K562 (cell line): ENCODE results near the gene SRBD1. TPM values are rescaled to one million over a fixed set of nuclear protein-coding genes. Genes with fewer than 3 reads are reported as not detected.

ENCODE experiments used
- ATAC-seq: fragments of 200-7000 bp; cut with Tn5 transposase; 3 replicates; pipeline ENCODE4 v1.9.1; 2020; ENCODE audit warnings: moderate library complexity
- BruUV-seq: library from RNA; stranded (reverse); fragments of 400-500 nt; replicated peaks from 2 replicates; lab custom pipeline; 2021; lab: Mats Ljungman, UMichigan
- CTCF ChIA-PET: fragments of 300-600 bp; formaldehyde crosslinking; extraction: SDS; loops from one replicate; lab custom pipeline; 2021; ENCODE audit warnings: low intra/inter-chr PET ratio; lab: Yijun Ruan, JAX
- POLR2A ChIA-PET: fragments of 300-600, 350-650 bp; sonication (Branson Sonifier 250); formaldehyde crosslinking; extraction: SDS; loops from one replicate; lab custom pipeline; 2021; ENCODE audit warnings: antibody characterized with exemption, inconsistent platforms; lab: Yijun Ruan, JAX
- DNase-seq, 4 experiments: peaks; one replicate each; pipeline versions ENCODE4 v3.0.0 to v3.0.0-alpha.2; 2011 to 2018; ENCODE audit warnings: low spot score in 3 of 4, mixed read lengths in 3 of 4; ENCODE audit errors: extremely low read depth in 1 of 4
- FAIRE-seq: peaks from 2 replicates; lab custom pipeline; 2011; peaks lifted over from hg19 to GRCh38; lab: Jason Lieb, UNC
- H2AFZ ChIP-seq: 2 replicates; pipeline ENCODE4 v1.6.0; 2011; ENCODE audit warnings: low read depth, low read length, control low read depth, inconsistent platforms
- H3K27ac ChIP-seq: fragments of 200-600 bp; 3 replicates; pipeline ENCODE4 v1.8.0; 2011; ENCODE audit warnings: low read depth, mild to moderate bottlenecking, control low read depth, inconsistent platforms, low read length, moderate library complexity, mixed read lengths; ENCODE audit errors: extremely low read depth
- H3K27me3 ChIP-seq, 2 experiments: fragments of 300-600 bp in 1 of 2; 2 replicates in 1 of 2; 3 replicates in 1 of 2; pipeline versions ENCODE4 v1.6.0 to v1.8.0; 2011; ENCODE audit warnings: inconsistent platforms in 2 of 2, low read length in 2 of 2, mild to moderate bottlenecking in 1 of 2, mixed read lengths in 1 of 2, moderate library complexity in 1 of 2; ENCODE audit not compliant: control insufficient read depth in 2 of 2, insufficient read depth in 2 of 2
- H3K36me3 ChIP-seq: fragments of 300-600 bp; 3 replicates; pipeline ENCODE4 v1.8.0; 2011; ENCODE audit warnings: mild to moderate bottlenecking, low read length, inconsistent platforms; ENCODE audit not compliant: control insufficient read depth, insufficient read depth
- H3K4me1 ChIP-seq, 2 experiments: fragments of 200-600 bp in 1 of 2; replicated peaks in 1 of 2; 2 replicates in 1 of 2; 3 replicates in 1 of 2; pipeline versions ENCODE4 v1.5.1 to v1.8.0; 2011; ENCODE audit warnings: inconsistent platforms in 2 of 2, low read length in 2 of 2, mild to moderate bottlenecking in 1 of 2, mixed read lengths in 1 of 2, moderate library complexity in 1 of 2; ENCODE audit not compliant: control insufficient read depth in 2 of 2, insufficient read depth in 2 of 2
- H3K4me2 ChIP-seq: 2 replicates; pipeline ENCODE4 v1.6.1; 2011; ENCODE audit warnings: low read length, control low read depth, inconsistent platforms, mixed read lengths; ENCODE audit not compliant: insufficient read depth
- H3K4me3 ChIP-seq: fragments of 200-600 bp; sonication (generic), shearing (Covaris generic); 2 replicates; pipeline ENCODE4 v1.5.1; 2016; ENCODE audit warnings: control low read depth, inconsistent platforms
- H3K79me2 ChIP-seq: fragments of 200-600 bp; 3 replicates; pipeline ENCODE4 v1.8.0; 2011; ENCODE audit warnings: low read length, inconsistent platforms; ENCODE audit not compliant: control insufficient read depth, insufficient read depth
- H3K9ac ChIP-seq, 2 experiments: 2 replicates each; pipeline versions ENCODE4 v1.6.0 to v1.6.1; 2011; ENCODE audit warnings: low read depth in 2 of 2, low read length in 2 of 2, control low read depth in 1 of 2, inconsistent platforms in 1 of 2, mild to moderate bottlenecking in 1 of 2, mixed read lengths in 1 of 2; ENCODE audit not compliant: insufficient read depth in 1 of 2
- H3K9me1 ChIP-seq: one replicate; pipeline ENCODE4 v1.6.0; 2011; ENCODE audit warnings: inconsistent platforms, mild to moderate bottlenecking, low read length, moderate library complexity; ENCODE audit not compliant: control insufficient read depth, insufficient read depth
- H3K9me3 ChIP-seq: replicated peaks from 2 replicates; pipeline ENCODE4 v1.5.1; 2011; ENCODE audit warnings: low read depth, low read length, inconsistent platforms; ENCODE audit not compliant: control insufficient read depth, insufficient read depth
- H4K20me1 ChIP-seq: replicated peaks from 2 replicates; pipeline ENCODE4 v1.6.1; 2011; ENCODE audit warnings: low read length, inconsistent platforms, mixed read lengths; ENCODE audit not compliant: control insufficient read depth, insufficient read depth
- ARHGAP35 ChIP-seq: fragments of 450-650 bp; IDR thresholded peaks from 2 replicates; pipeline ENCODE4 v1.6.1; 2018; ENCODE audit not compliant: partially characterized antibody
- CREB5 ChIP-seq: fragments of 250-450 bp; sonication (Bioruptor Pico); IDR thresholded peaks from 2 replicates; pipeline ENCODE4 v1.5.0; 2020; ENCODE audit warnings: mild to moderate bottlenecking
- GATA2 ChIP-seq: sonication (generic); formaldehyde crosslinking; IDR thresholded peaks from 2 replicates; pipeline ENCODE4 v1.4.0; 2020; ENCODE audit warnings: mild to moderate bottlenecking, missing genetic modification reagents
- MEIS2 ChIP-seq: fragments of 450-650 bp; IDR thresholded peaks from 2 replicates; pipeline ENCODE4 v1.6.1; 2014; ENCODE audit warnings: mild to moderate bottlenecking; ENCODE audit not compliant: partially characterized antibody
- NFIC ChIP-seq: fragments of 450-650 bp; IDR thresholded peaks from 2 replicates; pipeline ENCODE4 v1.6.1; 2017; ENCODE audit warnings: mild to moderate bottlenecking, inconsistent platforms
- PKNOX1 ChIP-seq: fragments of 450-650 bp; IDR thresholded peaks from 2 replicates; pipeline ENCODE4 v1.6.1; 2016
- ZNF165 ChIP-seq: fragments of 250-450 bp; sonication (Bioruptor Pico); IDR thresholded peaks from 2 replicates; pipeline ENCODE4 v1.4.0; 2020; ENCODE audit warnings: borderline replicate concordance
- ZNF384 ChIP-seq: IDR thresholded peaks from 2 replicates; pipeline ENCODE4 v1.6.1; 2012; ENCODE audit warnings: low read depth, low read length, improper control_type of control experiment
- WGBS: fragments of 100-300 bp; shearing (Covaris generic); methylation state at CpG from one replicate; pipeline ENCODE4 v1.1.6; 2016; ENCODE audit warnings: low coverage, mixed read lengths; ENCODE audit not compliant: insufficient coverage; ENCODE audit errors: missing lambda C conversion rate; 5-methylcytosine and 5-hydroxymethylcytosine counted together
- in situ Hi-C: fragments of 300-500 bp; cut with MboI; formaldehyde crosslinking; loops from 4 replicates; pipeline ENCODE4 v1.15.0; 2018; ENCODE audit warnings: inconsistent platforms, mixed read lengths
- intact Hi-C: fragments of 100-400 bp; cut with micrococcal nuclease; formaldehyde crosslinking; loops from 2 replicates; pipeline ENCODE4 v1.14.2; 2022
- polyA plus RNA-seq, 8 experiments: library from polyadenylated mRNA; depleted of rRNA in 4 of 8; stranded (reverse) in 5 of 8; unstranded in 3 of 8; fragments of >200 nt; fragmentation: Nextera tagmentation in 2 of 8; fragmentation: Illumina TruSeq in 1 of 8; extraction: Ambion mirVana in 2 of 8; extraction: Trizol in 1 of 8; gene quantifications; 2 replicates each; pipeline versions ENCODE4 v1.2.1 to v1.2.3, GENCODE V29; 2011 to 2014; ENCODE audit warnings: inconsistent platforms in 1 of 8, missing spikeins in 1 of 8
- total RNA-seq, 7 experiments: library from RNA; depleted of rRNA in 6 of 7; stranded (reverse); fragments of >200 nt in 6 of 7; fragmentation: Illumina TruSeq in 2 of 7; extraction: Trizol in 2 of 7; gene quantifications; 2 replicates each; pipeline versions ENCODE4 v1.2.1 to v1.2.3, GENCODE V29; 2011 to 2021; ENCODE audit warnings: low replicate concordance in 1 of 7
- TF ChIP-seq, protein P1 (sequence below), 2 experiments: IDR thresholded peaks in 1 of 2; conservative IDR thresholded peaks in 1 of 2; 2 replicates each; pipeline ENCODE4 v1.6.1; 2016; ENCODE audit warnings: low read depth in 2 of 2, mild to moderate bottlenecking in 1 of 2, missing compliant biosample characterization in 1 of 2, missing genetic modification characterization in 1 of 2, moderate library complexity in 1 of 2
- TF ChIP-seq, protein P2 (sequence below): fragments of 250-450 bp; sonication (Bioruptor Pico); IDR thresholded peaks from 2 replicates; pipeline ENCODE4 v1.9.0; 2021; ENCODE audit warnings: mild to moderate bottlenecking

Gene SRBD1
- total and polyA plus RNA-seq, 9 of the 15 experiments (the other 6 are each of a cell fraction or from before 2014, with no cell fraction given): 6.9 to 23.2 (median 14.7) TPM

DNA sequence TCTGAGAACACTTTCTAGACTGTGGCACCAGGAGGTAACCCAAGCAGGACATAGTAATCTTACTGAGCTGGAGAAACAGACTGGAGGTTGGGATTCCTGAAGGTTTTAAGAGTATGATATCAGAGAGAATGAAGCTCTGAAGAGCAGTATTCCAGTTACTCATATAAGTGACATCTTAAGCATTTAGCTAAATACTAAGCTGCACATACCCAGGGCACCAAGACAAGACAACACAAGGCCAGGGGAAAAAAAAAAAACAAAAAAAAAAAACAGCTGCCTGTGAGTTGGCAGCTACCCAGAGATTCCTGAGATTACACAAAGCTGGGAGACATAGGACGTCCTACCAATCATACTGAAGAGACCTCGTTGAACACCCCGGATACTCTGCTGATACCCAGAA is 175.8 kb downstream of the SRBD1 start:
- Histone ChIP-seq H2AFZ (no peak overlapping the region), H3K4me3 (no peak overlapping the region), H3K27me3 (no peaks in the 10 kb centered on the region), H3K9me3 (no peaks in the 10 kb centered on the region), H3K9me1 (no peaks in the 10 kb centered on the region), H3K36me3 (no peaks in the 10 kb centered on the region), H3K4me2 (no peak overlapping the region), H3K9ac (no peak overlapping the region), H3K27ac (no peak overlapping the region), H3K4me1 (peaks cover 0 to 20% of the 10 kb centered on the region in 2 experiments; a peak in 3 of 5 replicates), H4K20me1 (no peaks in the 10 kb centered on the region), H3K79me2 (no peaks in the 10 kb centered on the region)
- in situ Hi-C loops (no loop called here), intact Hi-C loops (no loop called here)
- BruUV-seq: no TSS peak
- TF ChIP-seq ZNF165 (no peak), GATA2 (CRISPR knock-in tag) (0 out of 2 replicates have a peak, but pooled peaks have one; percentile 29), ZNF384 (peak; percentile 89), NFIC (peak; percentile 90)
- POLR2A ChIA-PET: interaction anchor here (1.4 kb wide), 1 partner anchor 55 kb away, joined by 3 read pairs; no protein-coding TSS in a partner anchor
- ATAC-seq (0 out of 3 replicates have a peak, but pooled peaks have one; percentile 28), FAIRE-seq (no peak), DNase-seq (peak in 2 of 4 experiments; percentile 12 to 29)
- CTCF ChIA-PET: no interaction called here
- WGBS: 24% methylated on average over 3 of the region's 3 CpGs

DNA sequence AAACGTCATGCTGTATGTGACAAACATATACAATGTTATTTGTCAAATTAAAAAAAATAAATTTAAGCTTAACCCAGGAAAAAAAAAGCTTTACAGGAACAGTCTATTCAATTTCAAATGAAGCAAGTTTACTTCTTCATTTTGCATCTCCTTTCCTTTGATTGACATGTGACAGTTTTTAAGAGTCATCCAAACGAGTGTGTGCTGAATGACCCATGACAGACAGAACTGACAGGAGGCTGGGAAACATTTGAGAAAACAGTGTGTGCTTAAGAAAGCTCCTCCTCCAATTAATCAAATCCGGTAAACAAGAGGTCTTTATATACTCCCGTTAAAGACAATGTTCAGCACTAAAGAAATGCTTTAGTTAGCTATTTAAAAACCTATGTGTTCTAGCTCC is 177.7 kb downstream of the SRBD1 start:
- no peak overlapping the region for H2AFZ ChIP-seq
- no TSS peak for BruUV-seq
- H3K27ac ChIP-seq: no peak overlapping the region
- ChIA-PET CTCF (no interaction called here), POLR2A (interaction anchor here (1.0 kb wide), 1 partner anchor 30 kb away, joined by 3 read pairs; no protein-coding TSS in a partner anchor)
- ATAC-seq: no peak
- no peak for FAIRE-seq
- H4K20me1 ChIP-seq: no peaks in the 10 kb centered on the region
- 9% methylated on average over 4 of the region's 4 CpGs for WGBS
- no peaks in the 10 kb centered on the region for H3K9me1 ChIP-seq
- H3K9ac ChIP-seq: no peak overlapping the region
- no peaks in the 10 kb centered on the region for H3K9me3 ChIP-seq
- DNase-seq: no peak
- peaks cover 0 to 11% of the 10 kb centered on the region in 2 experiments; a peak in 3 of 5 replicates for H3K4me1 ChIP-seq
- H3K79me2 ChIP-seq: no peaks in the 10 kb centered on the region
- in situ Hi-C loops: no loop called here
- H3K27me3 ChIP-seq: no peaks in the 10 kb centered on the region
- no peaks in the 10 kb centered on the region for H3K36me3 ChIP-seq
- H3K4me3 ChIP-seq: no peak overlapping the region
- H3K4me2 ChIP-seq: no peak overlapping the region
- intact Hi-C loops: no loop called here
- TF ChIP-seq MEIS2 (peak; percentile 81), ARHGAP35 (peak; percentile 80), CREB5 (CRISPR knock-in tag) (no peak), PKNOX1 (peak; percentile 90)
- TF ChIP-seq, protein P1, sequence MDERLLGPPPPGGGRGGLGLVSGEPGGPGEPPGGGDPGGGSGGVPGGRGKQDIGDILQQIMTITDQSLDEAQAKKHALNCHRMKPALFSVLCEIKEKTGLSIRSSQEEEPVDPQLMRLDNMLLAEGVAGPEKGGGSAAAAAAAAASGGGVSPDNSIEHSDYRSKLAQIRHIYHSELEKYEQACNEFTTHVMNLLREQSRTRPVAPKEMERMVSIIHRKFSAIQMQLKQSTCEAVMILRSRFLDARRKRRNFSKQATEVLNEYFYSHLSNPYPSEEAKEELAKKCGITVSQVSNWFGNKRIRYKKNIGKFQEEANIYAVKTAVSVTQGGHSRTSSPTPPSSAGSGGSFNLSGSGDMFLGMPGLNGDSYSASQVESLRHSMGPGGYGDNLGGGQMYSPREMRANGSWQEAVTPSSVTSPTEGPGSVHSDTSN (CRISPR knock-in tag; IDR thresholded peaks at IDR 0.05; ENCODE audit: low read depth): no peak
- TF ChIP-seq, protein P1 (tag; conservative IDR thresholded peaks at IDR 0.05; ENCODE audit: low read depth): peak; percentile 68
- TF ChIP-seq, protein P2, sequence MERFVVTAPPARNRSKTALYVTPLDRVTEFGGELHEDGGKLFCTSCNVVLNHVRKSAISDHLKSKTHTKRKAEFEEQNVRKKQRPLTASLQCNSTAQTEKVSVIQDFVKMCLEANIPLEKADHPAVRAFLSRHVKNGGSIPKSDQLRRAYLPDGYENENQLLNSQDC: no peak
